ENCODE data around the gene OR8D1. TPM values are rescaled to one million over a fixed set of nuclear protein-coding genes. Genes with fewer than 3 reads are reported as not detected.
"Not testable (repeated sequence)": the region's sequence is repeated elsewhere in the genome, so short reads cannot be mapped to it uniquely, and the experiment has no call there.

The OR8D1 gene
- total RNA-seq, 1 donor from 2014 or later = not detected

GRCh38 chr11:124285610-124286344 lies 28.0 kb downstream of the OR8D1 start:
- DNase-seq (ENCODE audit: low read depth) = peak; percentile 16

GRCh38 chr11:124278261-124278660 lies 35.5 kb downstream of the OR8D1 start:
- no peak for DNase-seq (ENCODE audit: low read depth)

- DNase-seq (ENCODE audit: low read depth) = no peak
Observed at GRCh38 chr11:124277804-124278203, 35.9 kb downstream of the OR8D1 start.

- DNase-seq (ENCODE audit: low read depth) = no peak
Observed at GRCh38 chr11:124277207-124277606, 36.5 kb downstream of the OR8D1 start.

GRCh38 chr11:124276081-124276480 lies 37.7 kb downstream of the OR8D1 start:
- DNase-seq (ENCODE audit: low read depth) = peak; percentile 15

GRCh38 chr11:124274000-124274399 lies 39.7 kb downstream of the OR8D1 start:
- no peak for DNase-seq (ENCODE audit: low read depth)

- peak; percentile 29 for DNase-seq (ENCODE audit: low read depth)
Observed at GRCh38 chr11:124270886-124271285, 42.9 kb downstream of the OR8D1 start.

GRCh38 chr11:124265041-124265440 lies 48.7 kb downstream of the OR8D1 start:
- not testable (repeated sequence) for DNase-seq (ENCODE audit: low read depth)

- DNase-seq (ENCODE audit: low read depth) = no peak
Observed at GRCh38 chr11:124256076-124256475, 57.7 kb downstream of the OR8D1 start, which contains the start of gene OR8G5. OR8G5 (plus strand) TSS chr11:124256376; CDS start chr11:124264932, 8,556 bp downstream.

Other genes starting within 250 kb of the OR8D1 start
- 32.1 and 45.7 TPM in 2 replicates for gene VWA5A, start 198.5 kb downstream of the OR8D1 start, total RNA-seq
- gene OR10D3, start 130.6 kb downstream of the OR8D1 start, total RNA-seq = not detected in 2 replicates
- not detected in 2 replicates for gene OR8G1, start 72.9 kb downstream of the OR8D1 start, total RNA-seq
- not detected in 2 replicates for gene OR8G5, start 57.6 kb downstream of the OR8D1 start, total RNA-seq
- gene OR8D2, start 6.2 kb upstream of the OR8D1 start, total RNA-seq = not detected in 2 replicates
- not detected in 2 replicates for gene OR8B2, start 70.5 kb upstream of the OR8D1 start, total RNA-seq
- not detected in 2 replicates for gene OR8B3, start 85.1 kb upstream of the OR8D1 start, total RNA-seq
- gene OR8B4, start 110.9 kb upstream of the OR8D1 start, total RNA-seq = not detected in 2 replicates
- not detected in 2 replicates for gene OR8B8, start 131.7 kb upstream of the OR8D1 start, total RNA-seq
- gene OR8B12, start 229.7 kb upstream of the OR8D1 start, total RNA-seq = not detected in 2 replicates